ENCODE measurements around the gene MGA.
A peak's percentile ranks its signal among the peaks of the same experiment; 100 is the strongest.

MGA gene

GRCh38 chr15:41660235-41661077 lies at the start of gene MGA:
Gene MGA (plus strand): TSS chr15:41660405.
- peak within 1 kb of the TSS; percentile 91 for H3K4me3 Mint-ChIP-seq
- H3K27ac Mint-ChIP-seq, result peak within 1 kb of the TSS; percentile 94
- no peaks in the 10 kb centered on the region for H3K36me3 Mint-ChIP-seq (ENCODE audit: low read depth)
- peaks cover 53% of the 10 kb centered on the region for H3K4me1 Mint-ChIP-seq (ENCODE audit: low read depth)
- peaks cover 4% of the 10 kb centered on the region for H3K9me3 Mint-ChIP-seq
- H3K27me3 Mint-ChIP-seq, result peaks cover 13% of the 10 kb centered on the region

GRCh38 chr15:41620536-41621199 lies 39.5 kb upstream of the MGA start:
- Mint-ChIP-seq H3K9me3 (peaks cover 4% of the 10 kb centered on the region), H3K27ac (peak overlapping the region; percentile 76), H3K27me3 (peaks cover 6% of the 10 kb centered on the region), H3K4me1 (ENCODE audit: low read depth) (peaks cover 26% of the 10 kb centered on the region), H3K36me3 (ENCODE audit: low read depth) (no peaks in the 10 kb centered on the region), H3K4me3 (peak overlapping the region; percentile 75)

GRCh38 chr15:41621200-41622193 lies 38.7 kb upstream of the MGA start:
- H3K27ac Mint-ChIP-seq, result peak overlapping the region; percentile 76
- H3K4me3 Mint-ChIP-seq, result peak overlapping the region; percentile 75
- peaks cover 4% of the 10 kb centered on the region for H3K9me3 Mint-ChIP-seq
- peaks cover 26% of the 10 kb centered on the region for H3K4me1 Mint-ChIP-seq (ENCODE audit: low read depth)
- no peaks in the 10 kb centered on the region for H3K36me3 Mint-ChIP-seq (ENCODE audit: low read depth)
- H3K27me3 Mint-ChIP-seq, result peaks cover 6% of the 10 kb centered on the region

GRCh38 chr15:41622901-41623300 lies 37.3 kb upstream of the MGA start:
- Mint-ChIP-seq H3K27ac (no peak overlapping the region), H3K4me1 (ENCODE audit: low read depth) (peaks cover 26% of the 10 kb centered on the region), H3K9me3 (peaks cover 4% of the 10 kb centered on the region), H3K36me3 (ENCODE audit: low read depth) (no peaks in the 10 kb centered on the region), H3K4me3 (peak overlapping the region; percentile 17), H3K27me3 (peaks cover 6% of the 10 kb centered on the region)

- Mint-ChIP-seq H3K4me3 (no peak overlapping the region), H3K9me3 (no peaks in the 10 kb centered on the region), H3K27ac (no peak overlapping the region), H3K36me3 (ENCODE audit: low read depth) (no peaks in the 10 kb centered on the region), H3K27me3 (no peaks in the 10 kb centered on the region), H3K4me1 (ENCODE audit: low read depth) (peaks cover 6% of the 10 kb centered on the region)
Observed at GRCh38 chr15:41627203-41627602, 33.0 kb upstream of the MGA start.

GRCh38 chr15:41629463-41629862 lies 30.7 kb upstream of the MGA start:
- Mint-ChIP-seq H3K4me3 (no peak overlapping the region), H3K36me3 (ENCODE audit: low read depth) (no peaks in the 10 kb centered on the region), H3K27me3 (no peaks in the 10 kb centered on the region), H3K27ac (no peak overlapping the region), H3K4me1 (ENCODE audit: low read depth) (peaks cover 5% of the 10 kb centered on the region), H3K9me3 (no peaks in the 10 kb centered on the region)

- Mint-ChIP-seq H3K4me3 (no peak overlapping the region), H3K27me3 (no peaks in the 10 kb centered on the region), H3K36me3 (ENCODE audit: low read depth) (no peaks in the 10 kb centered on the region), H3K27ac (no peak overlapping the region), H3K9me3 (no peaks in the 10 kb centered on the region), H3K4me1 (ENCODE audit: low read depth) (peaks cover 5% of the 10 kb centered on the region)
Observed at GRCh38 chr15:41629883-41630282, 30.3 kb upstream of the MGA start.

GRCh38 chr15:41630616-41631217 lies 29.5 kb upstream of the MGA start:
- Mint-ChIP-seq H3K4me3 (no peak overlapping the region), H3K27ac (no peak overlapping the region), H3K36me3 (ENCODE audit: low read depth) (no peaks in the 10 kb centered on the region), H3K9me3 (no peaks in the 10 kb centered on the region), H3K4me1 (ENCODE audit: low read depth) (peaks cover 5% of the 10 kb centered on the region), H3K27me3 (no peaks in the 10 kb centered on the region)

- Mint-ChIP-seq H3K27ac (no peak overlapping the region), H3K9me3 (no peaks in the 10 kb centered on the region), H3K36me3 (ENCODE audit: low read depth) (no peaks in the 10 kb centered on the region), H3K4me3 (no peak overlapping the region), H3K27me3 (no peaks in the 10 kb centered on the region), H3K4me1 (ENCODE audit: low read depth) (peaks cover 8% of the 10 kb centered on the region)
Observed at GRCh38 chr15:41631880-41632470, 28.2 kb upstream of the MGA start.

- no peaks in the 10 kb centered on the region for H3K9me3 Mint-ChIP-seq
- H3K36me3 Mint-ChIP-seq (ENCODE audit: low read depth), result no peaks in the 10 kb centered on the region
- H3K4me1 Mint-ChIP-seq (ENCODE audit: low read depth), result peaks cover 12% of the 10 kb centered on the region
- H3K27me3 Mint-ChIP-seq, result no peaks in the 10 kb centered on the region
- H3K27ac Mint-ChIP-seq, result no peak overlapping the region
- H3K4me3 Mint-ChIP-seq, result no peak overlapping the region
Observed at GRCh38 chr15:41633609-41634008, 26.6 kb upstream of the MGA start.

- Mint-ChIP-seq H3K36me3 (ENCODE audit: low read depth) (no peaks in the 10 kb centered on the region), H3K27ac (no peak overlapping the region), H3K27me3 (no peaks in the 10 kb centered on the region), H3K9me3 (no peaks in the 10 kb centered on the region), H3K4me3 (no peak overlapping the region), H3K4me1 (ENCODE audit: low read depth) (peaks cover 12% of the 10 kb centered on the region)
Observed at GRCh38 chr15:41634072-41634626, 26.1 kb upstream of the MGA start.

GRCh38 chr15:41637086-41637485 lies 23.1 kb upstream of the MGA start:
- H3K36me3 Mint-ChIP-seq (ENCODE audit: low read depth), result no peaks in the 10 kb centered on the region
- peaks cover 12% of the 10 kb centered on the region for H3K4me1 Mint-ChIP-seq (ENCODE audit: low read depth)
- no peaks in the 10 kb centered on the region for H3K27me3 Mint-ChIP-seq
- no peak overlapping the region for H3K4me3 Mint-ChIP-seq
- H3K9me3 Mint-ChIP-seq, result no peaks in the 10 kb centered on the region
- no peak overlapping the region for H3K27ac Mint-ChIP-seq

GRCh38 chr15:41640985-41641384 lies 19.2 kb upstream of the MGA start:
- Mint-ChIP-seq H3K9me3 (no peaks in the 10 kb centered on the region), H3K4me3 (no peak overlapping the region), H3K36me3 (ENCODE audit: low read depth) (no peaks in the 10 kb centered on the region), H3K27me3 (no peaks in the 10 kb centered on the region), H3K27ac (no peak overlapping the region), H3K4me1 (ENCODE audit: low read depth) (peaks cover 7% of the 10 kb centered on the region)

- H3K4me3 Mint-ChIP-seq, result no peak overlapping the region
- H3K4me1 Mint-ChIP-seq (ENCODE audit: low read depth), result no peaks in the 10 kb centered on the region
- no peaks in the 10 kb centered on the region for H3K36me3 Mint-ChIP-seq (ENCODE audit: low read depth)
- H3K27ac Mint-ChIP-seq, result no peak overlapping the region
- no peaks in the 10 kb centered on the region for H3K9me3 Mint-ChIP-seq
- no peaks in the 10 kb centered on the region for H3K27me3 Mint-ChIP-seq
Observed at GRCh38 chr15:41647262-41647661, 12.9 kb upstream of the MGA start.

Data from stimulated activated naive CD8-positive, alpha-beta T cell treated with anti-CD3 and anti-CD28 coated beads, Interleukin-15, Interleukin-2, amounts not matched to agents 100 ng/mL and 50 ng/mL, for 24 hours (primary cell).